Activated T-cell treated with anti-CD3 and anti-CD28 coated beads for 48 hours (primary cell): Measurements from ENCODE around the gene NFE2.
"Not testable (repeated sequence)": the region's sequence is repeated elsewhere in the genome, so short reads cannot be mapped to it uniquely, and the experiment has no call there.

Experiments used
- DNase-seq: peaks from one replicate; pipeline ENCODE4 v3.0.0-alpha.2; 2020; ENCODE audit warnings: low read depth

The NFE2 gene

GRCh38 chr12:54282949-54283593 lies 17.7 kb downstream of the NFE2 start:
- no peak for DNase-seq

- not testable (repeated sequence) for DNase-seq
Observed at GRCh38 chr12:54281694-54282093, 19.1 kb downstream of the NFE2 start.

- not testable (repeated sequence) for DNase-seq
Observed at GRCh38 chr12:54281261-54281638, 19.6 kb downstream of the NFE2 start.

DNA sequence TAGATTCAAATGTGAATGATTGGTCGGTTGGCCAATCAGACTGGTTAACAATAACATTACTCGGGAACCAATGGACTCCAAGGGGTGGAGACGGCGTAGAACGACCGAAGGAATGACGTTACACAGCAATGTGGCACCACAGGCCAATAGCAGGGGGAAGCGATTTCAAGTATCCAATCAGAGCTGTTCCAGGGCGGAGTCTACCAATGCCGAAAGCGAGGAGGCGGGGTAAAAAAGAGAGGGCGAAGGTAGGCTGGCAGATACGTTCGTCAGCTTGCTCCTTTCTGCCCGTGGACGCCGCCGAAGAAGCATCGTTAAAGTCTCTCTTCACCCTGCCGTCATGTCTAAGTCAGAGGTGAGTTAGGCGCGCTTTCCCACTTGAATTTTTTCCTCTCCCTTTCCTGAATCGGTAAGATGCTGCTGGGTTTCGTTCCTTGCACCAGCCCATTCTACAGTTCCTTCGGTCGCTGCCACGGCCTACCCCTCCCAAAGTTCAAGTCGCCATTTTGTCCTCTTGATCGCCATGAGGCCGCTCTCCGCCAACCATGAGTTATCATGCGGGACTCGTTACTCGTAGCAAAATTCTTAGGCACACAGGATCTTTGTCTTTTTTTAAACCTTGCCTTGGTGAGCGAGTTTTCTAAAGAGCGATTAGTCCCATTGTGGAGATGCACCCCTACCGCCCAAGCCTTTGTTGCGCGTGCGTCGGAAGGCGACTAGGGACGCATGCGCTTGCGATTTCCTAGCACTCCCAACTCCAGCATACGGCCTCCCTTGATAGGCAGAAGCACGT lies 20.2 kb downstream of the NFE2 start, which contains the start of gene HNRNPA1:
HNRNPA1 (plus strand) TSS at position 259 of the 793 bp plus-strand sequence; CDS start at position 341, 82 bp downstream.
- peak; percentile 87 for DNase-seq

DNA sequence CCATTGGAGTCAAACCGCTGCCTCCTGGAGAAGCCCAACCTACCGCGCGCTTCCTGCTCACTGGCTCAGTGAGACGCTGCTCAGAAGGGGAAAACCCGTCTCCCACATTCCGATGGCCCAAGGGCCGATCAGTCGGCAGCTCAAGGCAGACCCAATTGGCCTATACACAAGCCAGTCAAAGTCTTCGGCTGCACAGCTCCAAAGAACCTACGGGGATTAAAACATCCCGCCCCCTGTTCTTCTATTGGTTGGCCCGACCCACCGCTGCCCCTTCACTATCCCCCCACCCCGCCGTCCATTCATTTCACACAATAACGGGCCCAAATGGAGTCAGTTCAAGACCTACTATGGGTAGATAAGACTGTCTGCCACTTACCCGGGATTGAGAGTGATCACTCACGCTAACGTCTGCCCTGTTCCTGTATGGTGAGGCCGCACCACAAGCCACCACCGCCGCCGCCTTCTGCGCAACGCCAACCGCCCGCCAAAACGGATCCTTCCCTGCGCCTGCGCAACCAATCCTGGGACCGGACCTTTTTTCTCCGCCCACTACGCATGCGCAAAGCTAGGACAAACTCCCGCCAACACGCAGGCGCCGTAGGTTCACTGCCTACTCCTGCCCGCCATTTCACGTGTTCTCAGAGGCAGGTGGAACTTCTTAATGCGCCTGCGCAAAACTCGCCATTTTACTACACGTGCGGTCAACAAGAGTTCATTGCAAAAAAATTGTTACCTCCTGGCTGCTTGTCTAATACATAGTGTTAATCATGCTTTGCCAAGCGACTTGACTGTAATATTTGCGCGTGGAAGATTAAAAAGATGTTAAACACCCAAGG lies 21.0 kb downstream of the NFE2 start, which contains the start of gene CBX5:
CBX5 (minus strand) TSS at position 491 of the 836 bp plus-strand sequence. CDS start 22,472 bp downstream, outside the sequence.
- peak; percentile 98 for DNase-seq

GRCh38 chr12:54279227-54279631 lies 21.6 kb downstream of the NFE2 start:
- no peak for DNase-seq

DNA sequence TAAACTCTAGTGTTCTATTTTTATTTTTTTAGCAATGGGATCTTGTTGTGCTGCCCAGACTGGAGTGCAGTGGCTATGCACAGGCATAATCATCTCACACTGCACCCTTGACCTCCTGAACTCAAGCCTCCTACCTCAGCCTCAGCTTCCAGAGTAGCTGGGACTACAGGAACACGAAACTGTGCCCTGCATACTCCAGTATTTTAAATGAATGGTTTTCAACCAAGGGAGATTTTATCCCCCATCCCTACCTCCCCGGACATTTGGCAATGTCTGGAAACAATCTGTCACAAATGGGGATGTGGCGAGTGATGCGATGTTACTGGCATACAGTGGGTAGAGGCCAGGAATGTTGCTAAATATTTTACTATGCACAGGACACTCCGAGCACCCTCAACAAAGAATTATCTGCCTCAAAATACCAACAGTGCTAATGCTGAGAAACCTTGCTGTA lies 23.0 kb downstream of the NFE2 start:
- no peak for DNase-seq

GRCh38 chr12:54276368-54276767 lies 24.4 kb downstream of the NFE2 start:
- DNase-seq = no peak

GRCh38 chr12:54273981-54274380 lies 26.8 kb downstream of the NFE2 start:
- DNase-seq = no peak

DNA sequence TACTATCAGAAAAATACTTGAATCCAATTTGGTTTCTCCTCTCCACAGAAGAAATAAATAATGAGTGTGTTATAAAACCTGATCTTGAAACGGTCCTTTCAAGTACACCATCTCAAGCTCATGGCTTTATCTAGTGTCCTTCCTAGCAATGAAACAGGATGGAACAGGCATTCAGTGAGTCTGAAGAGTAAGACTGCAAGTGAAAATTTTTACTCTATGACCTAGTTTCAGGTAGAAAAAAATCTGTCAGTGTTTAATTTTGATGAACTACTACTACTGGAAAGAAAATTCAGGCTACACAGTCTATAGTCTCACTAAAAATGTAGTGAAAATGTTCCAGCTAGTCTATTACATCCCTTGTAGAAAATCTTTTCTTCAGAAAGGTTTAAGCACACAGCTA lies 28.6 kb downstream of the NFE2 start:
- DNase-seq = no peak

DNA sequence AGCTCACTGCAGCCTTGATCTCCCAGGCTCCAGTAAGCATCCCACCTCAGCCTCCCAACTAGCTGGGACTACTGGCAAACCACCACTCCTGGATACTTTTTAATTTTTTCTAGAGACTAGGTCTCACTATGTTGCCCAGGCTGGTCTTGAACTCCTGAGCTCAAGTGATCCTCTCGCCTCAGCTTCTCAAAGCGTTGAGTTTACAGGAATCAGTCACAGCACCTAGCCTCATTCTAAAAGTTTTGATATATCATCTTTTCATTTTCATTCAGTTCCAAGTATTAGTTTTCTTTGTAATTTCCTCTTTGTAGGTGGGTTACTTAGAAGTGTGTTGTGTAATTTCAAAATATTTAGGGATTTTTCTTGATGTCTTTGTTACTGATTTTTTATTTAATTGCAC lies 30.5 kb downstream of the NFE2 start:
- no peak for DNase-seq

GRCh38 chr12:54266852-54267251 lies 34.0 kb downstream of the NFE2 start:
- no peak for DNase-seq

DNA sequence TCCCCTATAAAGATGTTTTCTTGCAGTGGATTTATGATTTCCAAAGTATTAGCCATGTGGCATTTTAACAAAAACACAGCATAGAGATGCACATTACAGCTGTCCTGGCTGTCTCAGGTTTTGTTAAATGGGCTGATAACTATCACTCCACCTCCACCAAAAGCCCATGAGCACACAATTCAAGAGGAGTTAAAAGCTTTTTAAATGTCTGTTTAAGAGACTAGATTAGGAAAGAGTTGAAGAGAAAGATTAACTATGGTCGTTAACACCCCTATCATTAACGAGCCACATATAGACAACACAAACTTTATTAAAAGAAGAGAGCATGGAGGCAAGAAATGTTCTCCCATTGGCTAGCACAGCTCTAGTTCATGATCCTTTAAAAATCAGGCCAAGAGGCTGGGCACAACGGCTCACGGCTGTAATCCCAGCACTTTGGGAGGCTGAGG lies 35.4 kb downstream of the NFE2 start:
- no peak for DNase-seq

DNA sequence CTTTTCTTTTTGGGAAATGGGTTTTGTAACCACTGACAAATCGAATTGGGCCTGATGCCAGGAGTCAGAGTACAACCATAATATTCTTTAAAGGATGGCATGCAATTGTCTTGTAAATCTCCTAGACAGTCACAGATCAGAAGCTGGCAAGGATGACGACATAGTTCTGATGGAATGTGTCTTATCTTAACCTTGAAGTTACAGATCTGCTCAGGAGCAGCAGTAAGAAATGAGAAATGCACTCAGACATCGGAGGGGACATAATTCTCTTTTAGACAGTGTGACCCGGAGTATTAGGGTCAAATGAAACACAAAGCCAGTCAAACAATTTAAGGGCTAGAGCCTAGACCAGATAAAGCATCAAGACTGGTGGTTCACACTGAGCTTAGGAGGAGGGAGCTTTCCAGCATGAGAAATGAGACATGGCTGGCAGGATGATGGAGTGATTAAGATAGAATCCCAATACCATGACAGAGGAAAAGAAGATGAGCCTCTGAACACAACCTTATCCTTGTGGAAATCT lies 38.4 kb downstream of the NFE2 start:
- no peak for DNase-seq

- DNase-seq = no peak
Observed at GRCh38 chr12:54261815-54262402, 38.9 kb downstream of the NFE2 start.

DNA sequence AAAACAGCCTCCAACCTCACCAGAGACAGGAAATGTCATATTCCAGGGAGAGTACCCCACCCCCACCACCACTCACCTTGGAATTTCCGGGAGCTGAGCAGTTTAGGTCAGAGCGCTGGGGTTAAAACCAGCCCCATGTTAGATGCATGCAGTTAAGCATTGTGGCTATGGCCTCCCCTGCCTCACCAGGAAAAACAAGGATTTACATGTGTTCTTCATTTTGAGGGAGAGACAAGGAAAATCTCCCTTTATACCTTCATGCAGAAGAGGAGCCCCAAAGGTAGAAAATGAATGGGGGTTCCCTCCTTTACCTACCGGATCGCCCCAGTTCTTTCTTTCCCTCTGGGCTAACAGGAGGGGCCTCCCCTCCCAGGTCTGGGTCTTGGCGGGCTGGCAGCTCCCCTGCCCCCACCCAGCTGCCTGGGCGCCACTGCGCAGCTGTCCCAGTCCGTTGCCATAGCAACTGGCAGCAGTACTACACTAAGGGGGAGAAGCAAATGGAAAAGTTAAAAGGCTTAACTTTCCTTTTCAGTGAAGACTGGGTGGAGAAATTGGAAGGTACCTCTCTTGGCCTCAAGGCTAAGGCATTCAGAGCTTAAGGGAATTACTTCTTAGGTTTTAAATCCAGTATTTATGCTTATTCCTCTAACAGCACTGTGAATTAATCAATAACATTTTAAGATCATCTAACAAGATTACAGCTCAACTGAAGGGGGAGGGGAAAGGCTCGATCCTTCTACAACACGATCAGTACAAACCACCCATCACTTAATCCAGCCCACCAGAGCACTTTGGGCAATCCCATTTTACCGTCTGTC lies 41.4 kb downstream of the NFE2 start:
- peak; percentile 35 for DNase-seq

- DNase-seq = no peak
Observed at GRCh38 chr12:54258201-54258681, 42.6 kb downstream of the NFE2 start.

DNA sequence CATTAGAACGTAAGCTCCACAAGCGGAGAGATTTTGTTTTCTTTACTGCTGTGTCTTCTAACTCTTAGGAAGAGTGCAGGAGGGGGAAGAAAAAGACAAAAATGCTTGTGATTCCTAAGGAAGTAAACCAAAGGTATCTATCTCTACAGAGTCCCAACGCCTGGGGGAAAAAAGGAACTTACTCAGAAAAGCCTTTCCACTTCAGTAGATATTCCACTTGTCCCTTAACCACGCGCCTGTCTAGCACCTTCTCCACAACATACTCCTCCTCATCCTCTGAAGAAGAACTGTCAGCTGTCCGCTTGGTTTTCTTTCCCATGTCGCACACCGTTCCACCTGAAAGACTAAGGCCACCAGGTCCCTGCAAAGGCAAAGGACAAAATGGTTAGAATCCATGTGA lies 43.5 kb downstream of the NFE2 start:
- no peak for DNase-seq

DNA sequence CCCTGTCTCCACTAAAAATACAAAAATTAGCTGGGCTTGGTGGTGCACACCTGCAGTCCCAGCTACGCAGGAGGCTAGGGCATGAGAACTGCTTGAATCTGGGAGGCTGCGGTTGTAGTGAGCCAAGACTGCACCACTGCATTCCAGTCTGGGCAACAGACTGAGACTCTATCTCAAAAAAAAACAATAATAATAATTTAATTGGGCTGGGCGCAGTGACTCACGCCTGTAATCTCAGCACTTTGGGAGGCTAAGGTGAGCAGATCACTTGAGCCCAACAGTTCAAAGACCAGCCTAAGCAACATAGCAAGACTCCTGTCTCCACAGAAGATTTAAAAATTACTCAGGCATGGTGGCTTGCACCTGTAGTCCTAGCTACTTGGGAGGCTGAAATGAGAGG lies 47.6 kb downstream of the NFE2 start:
- DNase-seq = no peak

GRCh38 chr12:54251667-54252284 lies 49.0 kb downstream of the NFE2 start:
- DNase-seq = no peak
